PFSK-1 (cell line): ENCODE data around the gene MLST8.

Experiments used
- FOXP2 ChIP-seq: optimal IDR thresholded peaks from 2 replicates; pipeline ENCODE3; 2011; ENCODE audit warnings: borderline replicate concordance, control low read depth, inconsistent platforms; ENCODE audit not compliant: insufficient read depth; ENCODE audit errors: extremely low read length, extremely low read depth
- POLR2AphosphoS5 ChIP-seq: IDR thresholded peaks from 2 replicates; pipeline ENCODE4 v1.6.1; 2012; ENCODE audit warnings: low read depth, mild to moderate bottlenecking, control low read depth, low read length, moderate library complexity
- SIN3A ChIP-seq: IDR thresholded peaks from 2 replicates; pipeline ENCODE4 v1.6.1; 2012; ENCODE audit warnings: mild to moderate bottlenecking, low read length, moderate library complexity, borderline replicate concordance; ENCODE audit not compliant: insufficient read depth
- TAF1 ChIP-seq: IDR thresholded peaks from 2 replicates; pipeline ENCODE4 v1.6.1; 2012; ENCODE audit warnings: low read length, control low read depth, borderline replicate concordance; ENCODE audit not compliant: insufficient read depth
- TF ChIP-seq, protein P1 (sequence below), 2 experiments: IDR thresholded peaks; 2 replicates each; pipeline versions ENCODE4 v1.6.1 to v1.8.0; 2011 to 2012; ENCODE audit warnings: low read depth in 2 of 2, low read length in 2 of 2, control low read depth in 1 of 2, inconsistent platforms in 1 of 2, mild to moderate bottlenecking in 1 of 2, moderate library complexity in 1 of 2; ENCODE audit not compliant: insufficient read depth in 1 of 2

MLST8 gene

DNA sequence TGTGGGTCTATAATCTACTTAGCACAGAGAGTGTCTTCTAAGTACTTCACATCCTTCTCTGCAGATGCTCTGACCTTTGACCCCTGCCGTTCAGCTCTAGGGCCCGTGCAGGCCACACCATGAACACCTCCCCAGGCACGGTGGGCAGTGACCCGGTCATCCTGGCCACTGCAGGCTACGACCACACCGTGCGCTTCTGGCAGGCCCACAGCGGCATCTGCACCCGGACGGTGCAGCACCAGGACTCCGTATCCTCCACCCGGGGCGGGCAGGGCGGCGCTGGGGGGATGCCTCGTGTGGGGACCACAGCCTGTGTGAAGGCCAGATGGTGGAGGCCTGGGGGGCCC is 686 bp downstream of the MLST8 start:
- TF ChIP-seq SIN3A = no peak
- no peak for TF ChIP-seq TAF1
- TF ChIP-seq, protein P1, sequence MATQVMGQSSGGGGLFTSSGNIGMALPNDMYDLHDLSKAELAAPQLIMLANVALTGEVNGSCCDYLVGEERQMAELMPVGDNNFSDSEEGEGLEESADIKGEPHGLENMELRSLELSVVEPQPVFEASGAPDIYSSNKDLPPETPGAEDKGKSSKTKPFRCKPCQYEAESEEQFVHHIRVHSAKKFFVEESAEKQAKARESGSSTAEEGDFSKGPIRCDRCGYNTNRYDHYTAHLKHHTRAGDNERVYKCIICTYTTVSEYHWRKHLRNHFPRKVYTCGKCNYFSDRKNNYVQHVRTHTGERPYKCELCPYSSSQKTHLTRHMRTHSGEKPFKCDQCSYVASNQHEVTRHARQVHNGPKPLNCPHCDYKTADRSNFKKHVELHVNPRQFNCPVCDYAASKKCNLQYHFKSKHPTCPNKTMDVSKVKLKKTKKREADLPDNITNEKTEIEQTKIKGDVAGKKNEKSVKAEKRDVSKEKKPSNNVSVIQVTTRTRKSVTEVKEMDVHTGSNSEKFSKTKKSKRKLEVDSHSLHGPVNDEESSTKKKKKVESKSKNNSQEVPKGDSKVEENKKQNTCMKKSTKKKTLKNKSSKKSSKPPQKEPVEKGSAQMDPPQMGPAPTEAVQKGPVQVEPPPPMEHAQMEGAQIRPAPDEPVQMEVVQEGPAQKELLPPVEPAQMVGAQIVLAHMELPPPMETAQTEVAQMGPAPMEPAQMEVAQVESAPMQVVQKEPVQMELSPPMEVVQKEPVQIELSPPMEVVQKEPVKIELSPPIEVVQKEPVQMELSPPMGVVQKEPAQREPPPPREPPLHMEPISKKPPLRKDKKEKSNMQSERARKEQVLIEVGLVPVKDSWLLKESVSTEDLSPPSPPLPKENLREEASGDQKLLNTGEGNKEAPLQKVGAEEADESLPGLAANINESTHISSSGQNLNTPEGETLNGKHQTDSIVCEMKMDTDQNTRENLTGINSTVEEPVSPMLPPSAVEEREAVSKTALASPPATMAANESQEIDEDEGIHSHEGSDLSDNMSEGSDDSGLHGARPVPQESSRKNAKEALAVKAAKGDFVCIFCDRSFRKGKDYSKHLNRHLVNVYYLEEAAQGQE (IDR thresholded peaks at IDR 0.05; ENCODE audit: insufficient read depth in 1 of 2, low read depth in 2 of 2, low read length in 2 of 2) = no peak
- no peak for TF ChIP-seq FOXP2
- TF ChIP-seq POLR2AphosphoS5 = 0 out of 2 replicates have a peak, but pooled peaks have one; percentile 10

DNA sequence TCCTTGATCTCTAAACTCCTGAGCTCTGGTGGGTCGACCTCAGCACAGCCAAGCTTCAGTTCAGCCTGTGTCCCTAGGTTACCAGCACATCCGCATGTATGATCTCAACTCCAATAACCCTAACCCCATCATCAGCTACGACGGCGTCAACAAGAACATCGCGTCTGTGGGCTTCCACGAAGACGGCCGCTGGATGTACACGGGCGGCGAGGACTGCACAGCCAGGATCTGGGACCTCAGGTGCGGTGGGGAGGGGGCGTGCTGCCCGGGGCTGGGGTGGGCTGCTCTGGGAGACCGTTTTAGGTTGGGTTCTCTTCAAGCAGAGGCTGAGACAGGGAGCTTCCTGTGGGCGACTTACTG is 1.1 kb downstream of the MLST8 start:
- TF ChIP-seq, protein P1 (IDR thresholded peaks at IDR 0.05; ENCODE audit: insufficient read depth in 1 of 2, low read depth in 2 of 2, low read length in 2 of 2) = no peak
- TF ChIP-seq TAF1 (no peak), SIN3A (no peak), POLR2AphosphoS5 (no peak), FOXP2 (no peak)

DNA sequence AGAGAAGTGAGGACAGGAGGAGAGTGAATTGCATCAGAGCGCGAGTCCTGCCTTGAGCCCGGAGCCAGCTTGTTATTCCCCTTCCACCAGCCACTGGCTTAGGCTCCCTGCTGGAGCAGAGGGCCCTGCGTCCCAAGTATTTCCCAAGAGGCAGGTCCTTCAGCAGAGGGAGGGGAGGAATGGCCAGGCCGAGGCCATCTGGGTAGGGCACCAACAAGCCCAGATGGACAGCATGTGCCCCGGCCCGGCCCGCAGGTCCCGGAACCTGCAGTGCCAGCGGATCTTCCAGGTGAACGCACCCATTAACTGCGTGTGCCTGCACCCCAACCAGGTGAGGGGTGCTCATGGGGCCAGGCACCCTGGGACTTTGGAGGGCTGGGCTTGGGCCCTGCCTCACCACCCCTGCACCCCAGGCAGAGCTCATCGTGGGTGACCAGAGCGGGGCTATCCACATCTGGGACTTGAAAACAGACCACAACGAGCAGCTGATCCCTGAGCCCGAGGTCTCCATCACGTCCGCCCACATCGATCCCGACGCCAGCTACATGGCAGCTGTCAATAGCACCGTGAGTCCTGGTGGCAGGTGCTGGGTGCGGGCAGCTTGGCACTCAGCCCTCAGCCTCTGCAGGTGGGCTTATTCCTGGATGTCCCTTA is 1.7 kb downstream of the MLST8 start:
- TF ChIP-seq SIN3A (no peak), FOXP2 (no peak), POLR2AphosphoS5 (no peak), TAF1 (no peak)
- TF ChIP-seq, protein P1 (IDR thresholded peaks at IDR 0.05; ENCODE audit: insufficient read depth in 1 of 2, low read depth in 2 of 2, low read length in 2 of 2) = no peak

DNA sequence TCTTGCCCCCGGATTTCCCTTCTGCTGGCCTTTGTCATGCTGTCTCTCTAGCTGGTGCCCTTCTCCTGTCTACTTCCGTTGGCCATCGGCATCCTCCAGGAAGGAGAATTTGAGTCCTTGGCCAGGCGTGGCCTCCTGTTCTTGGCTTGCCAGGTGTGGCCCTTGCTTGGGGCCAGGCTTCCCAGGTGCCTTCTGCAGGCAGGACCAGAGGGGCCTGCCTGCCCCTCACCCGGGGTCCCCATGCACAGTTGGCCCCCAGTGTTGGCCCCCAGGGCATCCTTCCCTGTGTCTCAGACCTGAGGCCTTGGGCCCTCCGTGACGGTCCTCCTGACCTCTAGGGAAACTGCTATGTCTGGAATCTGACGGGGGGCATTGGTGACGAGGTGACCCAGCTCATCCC is 2.6 kb downstream of the MLST8 start:
- TF ChIP-seq TAF1 (no peak), SIN3A (no peak), FOXP2 (no peak), POLR2AphosphoS5 (no peak)
- TF ChIP-seq, protein P1 (IDR thresholded peaks at IDR 0.05; ENCODE audit: insufficient read depth in 1 of 2, low read depth in 2 of 2, low read length in 2 of 2) = no peak

DNA sequence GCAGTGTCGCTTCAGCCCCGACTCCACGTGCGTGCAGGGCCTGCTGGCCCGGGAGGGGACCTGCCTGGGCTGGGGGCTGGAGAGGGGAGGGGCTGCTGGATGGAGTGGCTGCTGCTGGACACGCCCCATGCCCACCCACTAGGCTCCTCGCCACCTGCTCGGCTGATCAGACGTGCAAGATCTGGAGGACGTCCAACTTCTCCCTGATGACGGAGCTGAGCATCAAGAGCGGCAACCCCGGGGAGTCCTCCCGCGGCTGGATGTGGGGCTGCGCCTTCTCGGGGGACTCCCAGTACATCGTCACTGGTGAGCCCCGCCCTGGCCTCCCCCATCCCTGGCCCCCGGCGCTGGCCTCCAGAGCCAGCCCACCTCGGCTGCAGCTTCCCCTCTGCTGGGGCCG is 3.1 kb downstream of the MLST8 start:
- TF ChIP-seq TAF1 = no peak
- no peak for TF ChIP-seq FOXP2
- TF ChIP-seq, protein P1 (IDR thresholded peaks at IDR 0.05; ENCODE audit: insufficient read depth in 1 of 2, low read depth in 2 of 2, low read length in 2 of 2) = no peak
- TF ChIP-seq POLR2AphosphoS5 = no peak
- no peak for TF ChIP-seq SIN3A
